Endodermal cell (in vitro differentiated cells): ENCODE results near the gene SFTPB. TPM values are rescaled to one million over a fixed set of nuclear protein-coding genes. Genes with fewer than 3 reads are reported as not detected.

ENCODE experiments used
- DNase-seq: peaks from one replicate; pipeline ENCODE4 v3.0.0-alpha.2; 2017
- H3K27ac ChIP-seq: 2 replicates; pipeline ENCODE4 v1.5.1; 2013; ENCODE audit warnings: mild to moderate bottlenecking, low read depth, low read length, moderate library complexity
- H3K27me3 ChIP-seq: 2 replicates; pipeline ENCODE4 v1.6.1; 2013; ENCODE audit warnings: mild to moderate bottlenecking, low read length, moderate library complexity; ENCODE audit not compliant: insufficient read depth, control insufficient read depth, poor library complexity, severe bottlenecking
- H3K36me3 ChIP-seq: 2 replicates; pipeline ENCODE4 v1.7.0; 2013; ENCODE audit warnings: mild to moderate bottlenecking, low read length, moderate library complexity; ENCODE audit not compliant: control insufficient read depth, insufficient read depth
- H3K4me1 ChIP-seq: one replicate; pipeline ENCODE4 v1.7.0; 2013; ENCODE audit warnings: low read length; ENCODE audit not compliant: control insufficient read depth, insufficient read depth
- H3K4me3 ChIP-seq: 2 replicates; pipeline ENCODE4 v1.5.1; 2013; ENCODE audit warnings: mild to moderate bottlenecking, low read length, moderate library complexity
- H3K9ac ChIP-seq: 2 replicates; pipeline ENCODE4 v1.6.1; 2013; ENCODE audit warnings: mild to moderate bottlenecking, low read length, moderate library complexity; ENCODE audit not compliant: poor library complexity, severe bottlenecking; ENCODE audit errors: extremely low read depth
- H3K9me3 ChIP-seq: 2 replicates; pipeline ENCODE4 v1.6.1; 2013; ENCODE audit warnings: mild to moderate bottlenecking, low read length, moderate library complexity; ENCODE audit not compliant: control insufficient read depth
- H3K27ac Mint-ChIP-seq: 2 replicates; pipeline ENCODE4 v1.8.0; 2020; ENCODE audit warnings: mixed read lengths
- H3K27me3 Mint-ChIP-seq: 2 replicates; pipeline ENCODE4 v1.8.0; 2021; ENCODE audit warnings: mild to moderate bottlenecking, mixed read lengths; ENCODE audit not compliant: insufficient read depth
- H3K36me3 Mint-ChIP-seq: 2 replicates; pipeline ENCODE4 v1.8.0; 2020; ENCODE audit warnings: low read depth, mixed read lengths
- H3K4me1 Mint-ChIP-seq: 2 replicates; pipeline ENCODE4 v1.8.0; 2020; ENCODE audit warnings: mixed read lengths
- H3K4me3 Mint-ChIP-seq: 2 replicates; pipeline ENCODE4 v1.8.0; 2020; ENCODE audit warnings: mild to moderate bottlenecking, moderate library complexity, mixed read lengths
- H3K9me3 Mint-ChIP-seq: 2 replicates; pipeline ENCODE4 v1.8.0; 2020; ENCODE audit warnings: mild to moderate bottlenecking, mixed read lengths
- CTCF ChIP-seq: fragments of 200-600 bp; sonication (generic); conservative IDR thresholded peaks from 2 replicates; pipeline ENCODE4 v1.5.0; 2021; ENCODE audit warnings: antibody characterized with exemption, mild to moderate bottlenecking
- WGBS, 2 experiments: methylation state at CpG; one replicate each; pipeline versions ENCODE4 v1.1.5 to v1.1.7; 2013; ENCODE audit warnings: missing lambda C conversion rate in 2 of 2, mixed read lengths in 1 of 2; ENCODE audit not compliant: insufficient coverage in 1 of 2, insufficient read length in 1 of 2; 5-methylcytosine and 5-hydroxymethylcytosine counted together
- total RNA-seq, 2 donors: library from RNA; stranded (reverse); fragmentation: NEBNext Ultra II Directional in 1 of 2; extraction: Animal tissue kit (Norgen Biotek cat#: 25700) in 1 of 2; gene quantifications; 2 replicates in 1 of 2; 3 replicates in 1 of 2; pipeline ENCODE4 v1.2.1, GENCODE V29; 2021

Gene SFTPB
- total RNA-seq, 2 donors from 2014 or later, result not detected

GRCh38 chr2:85655961-85656417, 12.0 kb downstream of the SFTPB start:
- H3K27ac Mint-ChIP-seq, result no peak overlapping the region
- TF ChIP-seq CTCF, result no peak
- H3K27me3 ChIP-seq, result no peaks in the 10 kb centered on the region
- peaks cover 38% of the 10 kb centered on the region for H3K36me3 Mint-ChIP-seq
- H3K27ac ChIP-seq, result no peak overlapping the region
- no peaks in the 10 kb centered on the region for H3K4me1 ChIP-seq
- peaks cover 35% of the 10 kb centered on the region for H3K36me3 ChIP-seq
- no peak overlapping the region for H3K4me3 Mint-ChIP-seq
- WGBS, 2 experiments, result 95 to 97% methylated on average over 7 of the region's 7 CpGs
- no peak overlapping the region for H3K4me3 ChIP-seq
- H3K9ac ChIP-seq, result no peak overlapping the region
- H3K4me1 Mint-ChIP-seq, result no peaks in the 10 kb centered on the region
- no peaks in the 10 kb centered on the region for H3K9me3 ChIP-seq
- no peaks in the 10 kb centered on the region for H3K27me3 Mint-ChIP-seq
- DNase-seq, result no peak
- no peaks in the 10 kb centered on the region for H3K9me3 Mint-ChIP-seq

- no peaks in the 10 kb centered on the region for H3K4me1 ChIP-seq
- H3K9ac ChIP-seq, result no peak overlapping the region
- H3K9me3 ChIP-seq, result no peaks in the 10 kb centered on the region
- no peak overlapping the region for H3K27ac ChIP-seq
- no peak overlapping the region for H3K4me3 ChIP-seq
- peaks cover 45% of the 10 kb centered on the region for H3K36me3 Mint-ChIP-seq
- H3K4me1 Mint-ChIP-seq, result no peaks in the 10 kb centered on the region
- no peaks in the 10 kb centered on the region for H3K9me3 Mint-ChIP-seq
- 94 to 96% methylated on average over 2 to 3 of the region's 3 CpGs for WGBS, 2 experiments
- no peak for DNase-seq
- no peaks in the 10 kb centered on the region for H3K27me3 Mint-ChIP-seq
- H3K27me3 ChIP-seq, result no peaks in the 10 kb centered on the region
- H3K27ac Mint-ChIP-seq, result no peak overlapping the region
- no peak for TF ChIP-seq CTCF
- no peak overlapping the region for H3K4me3 Mint-ChIP-seq
- H3K36me3 ChIP-seq, result peaks cover 51% of the 10 kb centered on the region
These were observed 14.0 kb downstream of the SFTPB start for GRCh38 chr2:85653996-85654395.

DNA sequence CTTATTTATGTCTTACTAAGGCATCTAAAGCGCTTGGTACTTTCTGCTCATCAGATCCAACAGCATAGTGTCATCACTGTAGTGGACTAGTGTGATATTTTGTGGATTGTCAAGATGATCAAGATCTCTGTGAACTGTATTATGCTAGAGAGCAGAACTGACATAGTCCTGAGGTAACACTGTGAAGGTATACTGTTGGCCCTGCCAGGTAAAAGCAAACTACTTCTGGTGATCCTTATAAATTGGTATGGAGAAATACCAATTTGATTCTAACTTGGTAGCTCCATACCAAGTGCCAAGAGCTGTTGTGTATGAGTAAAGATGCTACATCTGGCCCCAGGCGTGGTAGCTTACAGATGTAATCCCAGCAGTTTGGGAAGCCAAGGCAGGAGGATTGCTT, 15.9 kb downstream of the SFTPB start:
- H3K9me3 ChIP-seq, result no peaks in the 10 kb centered on the region
- H3K4me3 Mint-ChIP-seq, result no peak overlapping the region
- no peak overlapping the region for H3K27ac ChIP-seq
- no peak overlapping the region for H3K4me3 ChIP-seq
- H3K9me3 Mint-ChIP-seq, result no peaks in the 10 kb centered on the region
- no peaks in the 10 kb centered on the region for H3K4me1 ChIP-seq
- no peaks in the 10 kb centered on the region for H3K27me3 Mint-ChIP-seq
- peaks cover 4% of the 10 kb centered on the region for H3K4me1 Mint-ChIP-seq
- peaks cover 71% of the 10 kb centered on the region for H3K36me3 ChIP-seq
- H3K36me3 Mint-ChIP-seq, result peaks cover 53% of the 10 kb centered on the region
- H3K27me3 ChIP-seq, result no peaks in the 10 kb centered on the region
- DNase-seq, result no peak
- 80 to 92% methylated on average over 1 to 2 of the region's 2 CpGs for WGBS, 2 experiments
- no peak for TF ChIP-seq CTCF
- no peak overlapping the region for H3K9ac ChIP-seq
- no peak overlapping the region for H3K27ac Mint-ChIP-seq
